ENCODE results near the gene CACNA2D2. TPM values are rescaled to one million over a fixed set of nuclear protein-coding genes. Genes with fewer than 3 reads are reported as not detected.

The CACNA2D2 gene
- total and polyA plus RNA-seq, 2 of the 13 experiments (the other 11 are each of a cell fraction or from before 2014, with no cell fraction given): not detected

DNA sequence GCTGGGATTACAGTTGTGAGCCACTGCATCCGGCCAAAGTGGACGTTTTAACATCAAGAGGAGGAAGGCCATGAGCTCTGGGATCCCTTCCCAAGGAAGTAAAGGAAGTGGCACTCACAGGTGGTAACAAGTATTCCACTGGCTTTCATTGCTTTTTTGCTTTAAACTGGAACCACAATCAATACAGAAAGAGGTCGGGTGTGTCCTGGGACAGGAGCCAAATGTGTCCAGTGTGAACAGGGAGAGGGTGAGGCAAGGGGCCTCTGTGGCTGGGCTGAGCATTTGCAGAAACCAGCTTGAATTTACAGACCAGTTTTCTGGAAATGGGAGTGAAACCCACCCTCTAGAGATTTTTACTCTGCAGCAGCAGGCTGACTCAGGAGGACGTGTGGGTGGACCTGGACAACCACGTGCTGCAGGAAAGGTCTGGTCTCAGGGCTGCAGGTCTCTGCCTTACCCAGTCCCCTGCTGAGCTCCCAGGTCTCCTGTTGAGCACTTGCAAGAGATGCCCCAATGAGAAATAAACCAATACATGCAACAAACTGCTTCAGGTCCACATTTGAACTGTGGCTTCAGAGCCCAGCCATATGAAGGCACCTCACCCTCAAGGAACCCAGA is 101.3 kb downstream of the CACNA2D2 start (continued):
- TF ChIP-seq, protein P1, sequence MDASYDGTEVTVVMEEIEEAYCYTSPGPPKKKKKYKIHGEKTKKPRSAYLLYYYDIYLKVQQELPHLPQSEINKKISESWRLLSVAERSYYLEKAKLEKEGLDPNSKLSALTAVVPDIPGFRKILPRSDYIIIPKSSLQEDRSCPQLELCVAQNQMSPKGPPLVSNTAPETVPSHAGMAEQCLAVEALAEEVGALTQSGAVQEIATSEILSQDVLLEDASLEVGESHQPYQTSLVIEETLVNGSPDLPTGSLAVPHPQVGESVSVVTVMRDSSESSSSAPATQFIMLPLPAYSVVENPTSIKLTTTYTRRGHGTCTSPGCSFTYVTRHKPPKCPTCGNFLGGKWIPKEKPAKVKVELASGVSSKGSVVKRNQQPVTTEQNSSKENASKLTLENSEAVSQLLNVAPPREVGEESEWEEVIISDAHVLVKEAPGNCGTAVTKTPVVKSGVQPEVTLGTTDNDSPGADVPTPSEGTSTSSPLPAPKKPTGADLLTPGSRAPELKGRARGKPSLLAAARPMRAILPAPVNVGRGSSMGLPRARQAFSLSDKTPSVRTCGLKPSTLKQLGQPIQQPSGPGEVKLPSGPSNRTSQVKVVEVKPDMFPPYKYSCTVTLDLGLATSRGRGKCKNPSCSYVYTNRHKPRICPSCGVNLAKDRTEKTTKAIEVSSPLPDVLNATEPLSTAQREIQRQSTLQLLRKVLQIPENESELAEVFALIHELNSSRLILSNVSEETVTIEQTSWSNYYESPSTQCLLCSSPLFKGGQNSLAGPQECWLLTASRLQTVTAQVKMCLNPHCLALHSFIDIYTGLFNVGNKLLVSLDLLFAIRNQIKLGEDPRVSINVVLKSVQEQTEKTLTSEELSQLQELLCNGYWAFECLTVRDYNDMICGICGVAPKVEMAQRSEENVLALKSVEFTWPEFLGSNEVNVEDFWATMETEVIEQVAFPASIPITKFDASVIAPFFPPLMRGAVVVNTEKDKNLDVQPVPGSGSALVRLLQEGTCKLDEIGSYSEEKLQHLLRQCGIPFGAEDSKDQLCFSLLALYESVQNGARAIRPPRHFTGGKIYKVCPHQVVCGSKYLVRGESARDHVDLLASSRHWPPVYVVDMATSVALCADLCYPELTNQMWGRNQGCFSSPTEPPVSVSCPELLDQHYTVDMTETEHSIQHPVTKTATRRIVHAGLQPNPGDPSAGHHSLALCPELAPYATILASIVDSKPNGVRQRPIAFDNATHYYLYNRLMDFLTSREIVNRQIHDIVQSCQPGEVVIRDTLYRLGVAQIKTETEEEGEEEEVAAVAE (CRISPR knock-in tag; IDR thresholded peaks at IDR 0.05; ENCODE audit: borderline replicate concordance): no peak
- no peak for TF ChIP-seq FOXM1 (CRISPR knock-in tag; IDR thresholded peaks at IDR 0.05)
- no peak for TF ChIP-seq RBM22 (optimal IDR thresholded peaks at IDR 0.05; ENCODE audit: low read length)
- TF ChIP-seq, protein P2, sequence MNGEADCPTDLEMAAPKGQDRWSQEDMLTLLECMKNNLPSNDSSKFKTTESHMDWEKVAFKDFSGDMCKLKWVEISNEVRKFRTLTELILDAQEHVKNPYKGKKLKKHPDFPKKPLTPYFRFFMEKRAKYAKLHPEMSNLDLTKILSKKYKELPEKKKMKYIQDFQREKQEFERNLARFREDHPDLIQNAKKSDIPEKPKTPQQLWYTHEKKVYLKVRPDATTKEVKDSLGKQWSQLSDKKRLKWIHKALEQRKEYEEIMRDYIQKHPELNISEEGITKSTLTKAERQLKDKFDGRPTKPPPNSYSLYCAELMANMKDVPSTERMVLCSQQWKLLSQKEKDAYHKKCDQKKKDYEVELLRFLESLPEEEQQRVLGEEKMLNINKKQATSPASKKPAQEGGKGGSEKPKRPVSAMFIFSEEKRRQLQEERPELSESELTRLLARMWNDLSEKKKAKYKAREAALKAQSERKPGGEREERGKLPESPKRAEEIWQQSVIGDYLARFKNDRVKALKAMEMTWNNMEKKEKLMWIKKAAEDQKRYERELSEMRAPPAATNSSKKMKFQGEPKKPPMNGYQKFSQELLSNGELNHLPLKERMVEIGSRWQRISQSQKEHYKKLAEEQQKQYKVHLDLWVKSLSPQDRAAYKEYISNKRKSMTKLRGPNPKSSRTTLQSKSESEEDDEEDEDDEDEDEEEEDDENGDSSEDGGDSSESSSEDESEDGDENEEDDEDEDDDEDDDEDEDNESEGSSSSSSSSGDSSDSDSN (CRISPR knock-in tag; IDR thresholded peaks at IDR 0.05): no peak
- TF ChIP-seq, protein P3, sequence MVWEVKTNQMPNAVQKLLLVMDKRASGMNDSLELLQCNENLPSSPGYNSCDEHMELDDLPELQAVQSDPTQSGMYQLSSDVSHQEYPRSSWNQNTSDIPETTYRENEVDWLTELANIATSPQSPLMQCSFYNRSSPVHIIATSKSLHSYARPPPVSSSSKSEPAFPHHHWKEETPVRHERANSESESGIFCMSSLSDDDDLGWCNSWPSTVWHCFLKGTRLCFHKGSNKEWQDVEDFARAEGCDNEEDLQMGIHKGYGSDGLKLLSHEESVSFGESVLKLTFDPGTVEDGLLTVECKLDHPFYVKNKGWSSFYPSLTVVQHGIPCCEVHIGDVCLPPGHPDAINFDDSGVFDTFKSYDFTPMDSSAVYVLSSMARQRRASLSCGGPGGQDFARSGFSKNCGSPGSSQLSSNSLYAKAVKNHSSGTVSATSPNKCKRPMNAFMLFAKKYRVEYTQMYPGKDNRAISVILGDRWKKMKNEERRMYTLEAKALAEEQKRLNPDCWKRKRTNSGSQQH (CRISPR knock-in tag; IDR thresholded peaks at IDR 0.05; ENCODE audit: low read depth): no peak
- TF ChIP-seq, protein P4, sequence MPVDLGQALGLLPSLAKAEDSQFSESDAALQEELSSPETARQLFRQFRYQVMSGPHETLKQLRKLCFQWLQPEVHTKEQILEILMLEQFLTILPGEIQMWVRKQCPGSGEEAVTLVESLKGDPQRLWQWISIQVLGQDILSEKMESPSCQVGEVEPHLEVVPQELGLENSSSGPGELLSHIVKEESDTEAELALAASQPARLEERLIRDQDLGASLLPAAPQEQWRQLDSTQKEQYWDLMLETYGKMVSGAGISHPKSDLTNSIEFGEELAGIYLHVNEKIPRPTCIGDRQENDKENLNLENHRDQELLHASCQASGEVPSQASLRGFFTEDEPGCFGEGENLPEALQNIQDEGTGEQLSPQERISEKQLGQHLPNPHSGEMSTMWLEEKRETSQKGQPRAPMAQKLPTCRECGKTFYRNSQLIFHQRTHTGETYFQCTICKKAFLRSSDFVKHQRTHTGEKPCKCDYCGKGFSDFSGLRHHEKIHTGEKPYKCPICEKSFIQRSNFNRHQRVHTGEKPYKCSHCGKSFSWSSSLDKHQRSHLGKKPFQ (CRISPR knock-in tag; IDR thresholded peaks at IDR 0.05; ENCODE audit: insufficient replicate concordance): no peak
- no peak for TF ChIP-seq ZNF317 (CRISPR knock-in tag; IDR thresholded peaks at IDR 0.05)
- no peak for TF ChIP-seq TOPORS (CRISPR knock-in tag; IDR thresholded peaks at IDR 0.05)
- no peak for TF ChIP-seq ZNF563 (CRISPR knock-in tag; IDR thresholded peaks at IDR 0.05)
- TF ChIP-seq ZNF766 (CRISPR knock-in tag; IDR thresholded peaks at IDR 0.05; ENCODE audit: borderline replicate concordance): no peak

All from HepG2 (cell line).